IPS DF 4.7 (cell line): ENCODE results near the gene ZFYVE9.
"Not testable (repeated sequence)": the region's sequence is repeated elsewhere in the genome, so short reads cannot be mapped to it uniquely, and the experiment has no call there.

Experiments
- DNase-seq: peaks from one replicate; pipeline ENCODE4 v3.0.0-alpha.2; 2013; ENCODE audit warnings: low spot score; ENCODE audit errors: extremely low read depth

The ZFYVE9 gene, protein sequence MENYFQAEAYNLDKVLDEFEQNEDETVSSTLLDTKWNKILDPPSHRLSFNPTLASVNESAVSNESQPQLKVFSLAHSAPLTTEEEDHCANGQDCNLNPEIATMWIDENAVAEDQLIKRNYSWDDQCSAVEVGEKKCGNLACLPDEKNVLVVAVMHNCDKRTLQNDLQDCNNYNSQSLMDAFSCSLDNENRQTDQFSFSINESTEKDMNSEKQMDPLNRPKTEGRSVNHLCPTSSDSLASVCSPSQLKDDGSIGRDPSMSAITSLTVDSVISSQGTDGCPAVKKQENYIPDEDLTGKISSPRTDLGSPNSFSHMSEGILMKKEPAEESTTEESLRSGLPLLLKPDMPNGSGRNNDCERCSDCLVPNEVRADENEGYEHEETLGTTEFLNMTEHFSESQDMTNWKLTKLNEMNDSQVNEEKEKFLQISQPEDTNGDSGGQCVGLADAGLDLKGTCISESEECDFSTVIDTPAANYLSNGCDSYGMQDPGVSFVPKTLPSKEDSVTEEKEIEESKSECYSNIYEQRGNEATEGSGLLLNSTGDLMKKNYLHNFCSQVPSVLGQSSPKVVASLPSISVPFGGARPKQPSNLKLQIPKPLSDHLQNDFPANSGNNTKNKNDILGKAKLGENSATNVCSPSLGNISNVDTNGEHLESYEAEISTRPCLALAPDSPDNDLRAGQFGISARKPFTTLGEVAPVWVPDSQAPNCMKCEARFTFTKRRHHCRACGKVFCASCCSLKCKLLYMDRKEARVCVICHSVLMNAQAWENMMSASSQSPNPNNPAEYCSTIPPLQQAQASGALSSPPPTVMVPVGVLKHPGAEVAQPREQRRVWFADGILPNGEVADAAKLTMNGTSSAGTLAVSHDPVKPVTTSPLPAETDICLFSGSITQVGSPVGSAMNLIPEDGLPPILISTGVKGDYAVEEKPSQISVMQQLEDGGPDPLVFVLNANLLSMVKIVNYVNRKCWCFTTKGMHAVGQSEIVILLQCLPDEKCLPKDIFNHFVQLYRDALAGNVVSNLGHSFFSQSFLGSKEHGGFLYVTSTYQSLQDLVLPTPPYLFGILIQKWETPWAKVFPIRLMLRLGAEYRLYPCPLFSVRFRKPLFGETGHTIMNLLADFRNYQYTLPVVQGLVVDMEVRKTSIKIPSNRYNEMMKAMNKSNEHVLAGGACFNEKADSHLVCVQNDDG (N-terminal part only)

DNA sequence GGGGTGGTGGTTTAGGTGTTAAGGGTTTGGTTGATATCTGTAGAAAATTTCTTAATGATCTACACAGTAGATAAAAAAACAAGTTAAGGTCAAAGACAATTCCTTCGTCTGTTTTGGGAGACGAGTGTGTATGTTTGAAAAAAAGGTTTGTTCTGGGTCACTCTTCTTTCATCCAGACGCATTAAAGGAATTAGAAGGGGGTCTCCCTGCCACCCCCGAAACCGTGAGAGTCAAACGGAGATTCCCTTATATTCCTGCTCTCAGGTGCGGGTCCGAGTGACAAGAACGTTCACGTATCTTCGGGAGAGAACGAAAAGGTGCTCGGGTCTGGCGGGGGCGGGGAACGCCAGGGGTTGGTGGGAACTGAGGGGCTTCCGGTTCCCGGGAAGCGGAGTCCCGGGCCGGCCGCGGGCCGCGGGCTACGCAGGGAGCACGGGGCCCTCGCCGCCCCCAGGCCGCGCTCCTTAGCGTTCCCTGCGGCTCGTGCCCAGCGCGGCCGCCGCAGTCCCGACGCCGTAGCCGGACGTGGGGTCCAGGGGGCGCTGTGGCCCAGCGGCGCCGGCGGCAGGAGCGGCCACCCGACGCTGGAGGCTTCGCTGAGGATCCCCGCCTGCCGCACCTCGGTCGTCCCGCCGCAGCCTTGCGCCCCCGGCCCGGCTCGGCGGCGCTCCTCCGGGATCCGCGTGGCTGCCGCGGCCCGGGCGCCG is at the start of gene ZFYVE9:
Gene ZFYVE9 (plus strand): TSS at position 577 of the 707 bp plus-strand sequence. CDS start 91,118 bp downstream, outside the sequence.
- DNase-seq: no peak

DNA sequence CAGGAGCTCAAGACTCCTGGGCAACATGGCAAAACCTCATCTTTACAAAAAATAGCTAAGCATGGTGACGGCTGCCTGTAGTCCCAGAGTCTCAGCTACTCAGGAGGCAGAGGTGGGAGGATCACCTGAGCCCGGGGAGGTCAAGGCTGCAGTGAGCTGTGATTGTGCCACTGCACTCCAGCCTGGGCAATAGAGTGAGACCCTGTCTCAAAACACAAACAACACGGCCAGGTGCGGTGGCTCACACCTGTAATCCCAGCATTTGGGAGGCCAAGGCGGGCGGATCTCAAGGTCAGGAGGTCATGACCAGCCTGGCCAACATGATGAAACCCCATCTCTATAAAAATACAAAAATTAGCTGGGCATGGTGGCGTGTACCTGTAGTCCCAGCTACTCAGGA is 47.6 kb upstream of the ZFYVE9 start:
- DNase-seq: not testable (repeated sequence)

DNA sequence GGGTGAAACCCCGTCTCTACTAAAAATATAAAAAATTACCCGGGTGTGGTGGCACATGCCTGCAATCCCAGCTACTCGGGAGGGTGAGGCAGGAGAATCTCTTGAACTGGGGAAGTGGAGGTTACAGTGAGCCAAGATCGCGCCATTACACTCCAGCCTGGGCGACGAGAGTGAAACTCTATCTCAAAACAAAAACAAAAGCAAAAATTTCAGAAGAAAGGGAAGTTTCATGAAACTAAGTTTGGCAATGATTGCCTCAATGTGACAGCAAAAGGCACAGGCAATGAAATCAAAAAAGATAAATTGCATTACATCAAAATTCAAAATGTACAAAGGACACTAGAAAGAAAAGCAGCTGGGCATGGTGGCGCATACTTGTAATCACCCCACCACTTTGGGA is 45.7 kb upstream of the ZFYVE9 start:
- no peak for DNase-seq

DNA sequence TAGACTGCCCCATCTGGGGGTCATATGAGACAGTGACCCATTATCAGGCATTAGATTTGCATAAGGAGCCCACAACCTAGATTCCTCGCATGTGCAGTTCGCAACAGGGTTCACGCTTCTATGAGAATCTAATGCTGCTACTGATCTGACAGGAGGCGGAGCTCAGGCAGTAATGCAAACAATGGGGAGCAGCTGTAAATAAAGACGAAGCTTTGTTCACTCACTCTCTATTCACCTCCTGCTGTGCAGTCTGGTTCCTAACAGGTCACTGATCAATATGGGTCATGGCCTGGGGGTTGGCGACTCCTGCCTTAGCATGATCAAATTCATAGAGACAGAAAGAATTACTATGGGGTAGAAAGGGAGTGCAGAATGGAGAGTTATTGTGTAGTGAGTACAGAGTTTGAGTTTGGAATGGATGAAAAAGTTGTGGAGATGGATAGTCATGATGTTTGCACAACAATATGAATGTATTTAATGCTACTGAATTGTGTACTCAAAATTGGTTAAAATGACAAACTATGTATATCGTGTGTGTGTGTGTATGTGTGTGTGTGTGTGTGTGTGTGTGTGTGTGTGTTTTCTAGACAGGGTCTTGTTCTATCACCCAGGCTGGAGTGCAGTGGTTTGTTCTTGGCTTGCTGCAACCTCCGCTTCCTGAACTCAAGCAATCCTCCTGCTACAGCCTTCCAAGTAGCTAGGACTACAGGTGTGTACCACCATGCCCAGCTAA is 43.6 kb upstream of the ZFYVE9 start:
- DNase-seq: no peak

GRCh38 chr1:52102336-52103013 is 39.4 kb upstream of the ZFYVE9 start:
- DNase-seq: no peak

- DNase-seq: no peak
Observed at GRCh38 chr1:52111492-52111891, 30.4 kb upstream of the ZFYVE9 start.

- no peak for DNase-seq
Observed at GRCh38 chr1:52112489-52112888, 29.4 kb upstream of the ZFYVE9 start.

DNA sequence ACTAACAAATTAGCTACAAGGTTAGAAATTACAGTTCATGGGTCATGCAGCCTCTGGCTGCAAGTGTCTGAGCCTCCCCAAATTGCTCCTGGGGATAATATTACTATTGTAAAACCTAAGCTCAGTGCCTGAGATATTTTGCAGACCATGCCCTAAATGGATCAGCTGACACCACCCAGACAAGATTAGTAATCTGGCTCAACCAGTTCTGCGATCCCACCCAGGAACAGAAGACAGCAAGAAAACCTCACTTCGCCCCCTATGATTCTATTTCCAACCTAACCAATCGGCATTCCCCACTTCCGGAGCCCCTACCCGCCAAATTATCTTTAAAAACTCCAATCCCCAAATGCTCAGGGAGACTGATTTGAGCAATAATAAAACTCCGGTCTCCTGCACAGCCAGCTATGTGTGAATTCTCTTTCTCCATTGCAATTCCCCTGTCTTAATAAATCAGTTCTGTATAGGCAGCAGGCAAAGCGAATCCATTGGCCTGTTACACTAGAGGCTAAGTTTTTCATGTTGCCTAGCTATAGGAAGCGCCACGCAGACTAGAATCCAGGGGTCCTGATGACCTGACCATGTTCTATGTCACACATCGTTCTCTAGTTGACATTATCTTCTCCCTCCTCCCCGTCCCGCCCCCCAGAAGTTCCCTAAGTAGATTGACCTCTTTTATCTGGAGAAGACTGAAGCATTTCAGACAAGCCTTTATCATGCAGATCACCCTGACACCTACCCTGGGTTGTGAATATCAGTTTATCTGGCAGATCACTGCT is 22.4 kb upstream of the ZFYVE9 start:
- no peak for DNase-seq

DNA sequence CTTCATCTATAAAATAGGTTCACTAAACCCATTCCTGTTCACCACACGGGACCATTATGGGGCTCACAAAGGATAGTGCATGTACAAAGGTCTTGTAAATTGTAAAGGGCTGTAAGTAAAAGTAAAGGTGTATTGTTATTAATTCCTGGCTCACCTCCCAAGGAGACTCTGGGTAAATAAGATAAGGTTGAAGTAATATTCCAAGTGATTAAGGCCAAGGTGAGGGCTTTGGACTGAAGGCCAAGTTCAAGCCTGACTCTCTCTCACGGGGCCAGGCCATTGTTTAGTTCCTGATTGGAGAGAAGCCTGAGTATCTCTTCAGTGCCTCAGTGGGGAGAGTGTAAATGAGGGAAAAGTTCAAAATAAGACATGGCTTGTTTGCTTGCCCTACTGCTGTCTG is 19.5 kb upstream of the ZFYVE9 start:
- no peak for DNase-seq

DNA sequence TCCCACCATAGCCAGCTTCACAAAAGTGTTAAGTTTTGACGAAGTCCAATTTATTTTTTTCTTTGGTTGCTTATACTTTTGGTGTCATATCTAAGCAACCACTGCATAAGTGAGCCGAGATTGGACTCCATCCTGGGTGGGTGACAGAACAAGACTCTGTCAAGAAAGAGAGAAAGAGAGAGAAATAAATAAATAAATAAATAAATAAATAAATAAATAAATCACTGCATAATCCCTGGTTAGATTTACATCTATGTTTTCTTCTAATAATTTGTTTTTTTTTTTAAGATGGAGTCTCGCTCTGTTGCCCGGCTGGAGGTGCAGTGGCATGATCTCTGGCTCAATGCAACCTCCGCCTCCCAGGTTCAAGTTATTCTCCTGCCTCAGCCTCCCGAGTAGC is 18.3 kb upstream of the ZFYVE9 start:
- DNase-seq: no peak

- DNase-seq: no peak
Observed at GRCh38 chr1:52125736-52126359, 16.0 kb upstream of the ZFYVE9 start.

- DNase-seq: no peak
Observed at GRCh38 chr1:52127181-52128180, 14.4 kb upstream of the ZFYVE9 start.

GRCh38 chr1:52139817-52140540 is 1.9 kb upstream of the ZFYVE9 start:
- no peak for DNase-seq

- no peak for DNase-seq
Observed at GRCh38 chr1:52140633-52141512, 1.0 kb upstream of the ZFYVE9 start.
